Vagina (tissue), 2 donors: Measurements from ENCODE around the gene MIER1.

Experiments
- POLR2A ChIP-seq, 2 donors: fragments of 450-650 bp; IDR thresholded peaks; one replicate each; pipeline ENCODE4 v1.6.1; 2017; ENCODE audit warnings: antibody characterized with exemption in 2 of 2, mild to moderate bottlenecking in 2 of 2, moderate library complexity in 2 of 2
- POLR2AphosphoS5 ChIP-seq, 2 donors: sonication (generic); formaldehyde crosslinking; IDR thresholded peaks; one replicate each; pipeline ENCODE4 v1.9.0; 2017; ENCODE audit warnings: antibody characterized with exemption in 2 of 2, mild to moderate bottlenecking in 2 of 2, low read depth in 1 of 2; ENCODE audit not compliant: insufficient read depth in 1 of 2

GRCh38 chr1:67029472-67029871 is 104.7 kb downstream of the MIER1 start:
- TF ChIP-seq POLR2AphosphoS5 (IDR thresholded peaks at IDR 0.05; ENCODE audit: insufficient read depth in 1 of 2, low read depth in 1 of 2) (no peak), POLR2A (IDR thresholded peaks at IDR 0.05) (no peak)
